ENCODE measurements around the gene G6PC2. TPM values are rescaled to one million over a fixed set of nuclear protein-coding genes. Genes with fewer than 3 reads are reported as not detected.

Gene G6PC2
- total and polyA plus RNA-seq, 8 donors: 0.55 TPM; not detected in 7

DNA sequence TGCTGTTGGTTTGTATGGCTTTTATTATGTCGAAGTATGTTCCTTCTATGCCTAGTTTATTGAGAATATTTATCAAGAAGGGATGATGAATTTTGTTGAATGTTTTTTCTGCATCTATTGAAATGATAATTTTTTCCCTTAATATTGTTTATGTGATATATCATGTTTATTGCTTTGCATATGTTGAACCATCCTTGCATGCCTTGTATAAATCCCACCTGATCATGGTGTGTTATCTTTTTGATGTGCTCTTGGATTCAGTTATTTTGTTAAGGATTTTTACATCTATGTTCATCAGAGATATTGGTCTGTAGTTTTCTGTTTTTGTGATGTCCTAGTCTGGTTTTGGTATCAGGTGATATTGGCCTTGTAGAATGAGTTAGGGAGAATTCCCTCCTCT lies 50.8 kb downstream of the G6PC2 start:
- 86 to 91% (median 91%) methylated on average over 1 of the region's 1 CpG for WGBS, 5 donors
- no peak for DNase-seq
- Histone ChIP-seq H3K4me3 (no peak overlapping the region), H3K9me3 (peaks cover 0 to 11% (median 0%) of the 10 kb centered on the region in 4 donors), H3K27ac (no peak overlapping the region), H3K36me3 (no peaks in the 10 kb centered on the region), H3K4me1 (no peaks in the 10 kb centered on the region), H3K27me3 (no peaks in the 10 kb centered on the region)
- intact Hi-C loops (cut with DNase I; ENCODE audit: low total_unique reads): loop anchor here (10.0 kb wide), 1 partner anchor 183 kb away; no protein-coding TSS in a partner anchor
- TF ChIP-seq POLR2AphosphoS5 (IDR thresholded peaks at IDR 0.05) (no peak), EP300 (IDR thresholded peaks at IDR 0.05) (no peak), POLR2A (IDR thresholded peaks at IDR 0.05) (no peak), CTCF (IDR thresholded peaks at IDR 0.05) (no peak)

- no peak for TF ChIP-seq CTCF (IDR thresholded peaks at IDR 0.05)
- no peak for TF ChIP-seq POLR2AphosphoS5 (IDR thresholded peaks at IDR 0.05)
- TF ChIP-seq POLR2A (IDR thresholded peaks at IDR 0.05): no peak
- no peak for TF ChIP-seq EP300 (IDR thresholded peaks at IDR 0.05)
- no peak overlapping the region for H3K4me3 ChIP-seq
- DNase-seq: no peak
- peaks cover 0 to 11% (median 0%) of the 10 kb centered on the region in 4 donors for H3K9me3 ChIP-seq
- 74 to 91% (median 88%) methylated on average over 1 of the region's 1 CpG for WGBS, 5 donors
- no peaks in the 10 kb centered on the region for H3K4me1 ChIP-seq
- intact Hi-C loops (cut with DNase I; ENCODE audit: low total_unique reads): loop anchor here (10.0 kb wide), 1 partner anchor 182 kb away; no protein-coding TSS in a partner anchor
- H3K36me3 ChIP-seq: no peaks in the 10 kb centered on the region
- no peaks in the 10 kb centered on the region for H3K27me3 ChIP-seq
- no peak overlapping the region for H3K27ac ChIP-seq
Measured at GRCh38 chr2:168952424-168952823, 51.3 kb downstream of the G6PC2 start.

- intact Hi-C loops (cut with DNase I; ENCODE audit: low total_unique reads): loop anchor here (10.0 kb wide), 1 partner anchor 181 kb away; no protein-coding TSS in a partner anchor
Measured at GRCh38 chr2:168954256-168954655, 53.2 kb downstream of the G6PC2 start.

GRCh38 chr2:168955321-168955720 lies 54.2 kb downstream of the G6PC2 start:
- H3K4me3 ChIP-seq: no peak overlapping the region
- no peaks in the 10 kb centered on the region for H3K36me3 ChIP-seq
- WGBS, 5 donors: 80 to 94% (median 91%) methylated on average over 4 of the region's 4 CpGs
- no peak overlapping the region for H3K27ac ChIP-seq
- TF ChIP-seq EP300 (IDR thresholded peaks at IDR 0.05) (no peak), CTCF (IDR thresholded peaks at IDR 0.05) (no peak), POLR2AphosphoS5 (IDR thresholded peaks at IDR 0.05) (no peak), POLR2A (IDR thresholded peaks at IDR 0.05) (no peak)
- intact Hi-C loops (cut with DNase I; ENCODE audit: low total_unique reads): loop anchor here (10.0 kb wide), 1 partner anchor 179 kb away; no protein-coding TSS in a partner anchor
- DNase-seq: no peak
- H3K9me3 ChIP-seq: peaks cover 0 to 7% (median 0%) of the 10 kb centered on the region in 4 donors
- no peaks in the 10 kb centered on the region for H3K4me1 ChIP-seq
- no peaks in the 10 kb centered on the region for H3K27me3 ChIP-seq

More at GRCh38 chr2:168954256-168954655, 53.2 kb downstream of the G6PC2 start:
- H3K9me3 ChIP-seq: peaks cover 0 to 9% (median 0%) of the 10 kb centered on the region in 4 donors
- no peaks in the 10 kb centered on the region for H3K4me1 ChIP-seq
- no peak for DNase-seq
- no peak overlapping the region for H3K4me3 ChIP-seq
- no peaks in the 10 kb centered on the region for H3K36me3 ChIP-seq
- no peak overlapping the region for H3K27ac ChIP-seq
- TF ChIP-seq POLR2AphosphoS5 (IDR thresholded peaks at IDR 0.05): no peak
- no peaks in the 10 kb centered on the region for H3K27me3 ChIP-seq

DNA sequence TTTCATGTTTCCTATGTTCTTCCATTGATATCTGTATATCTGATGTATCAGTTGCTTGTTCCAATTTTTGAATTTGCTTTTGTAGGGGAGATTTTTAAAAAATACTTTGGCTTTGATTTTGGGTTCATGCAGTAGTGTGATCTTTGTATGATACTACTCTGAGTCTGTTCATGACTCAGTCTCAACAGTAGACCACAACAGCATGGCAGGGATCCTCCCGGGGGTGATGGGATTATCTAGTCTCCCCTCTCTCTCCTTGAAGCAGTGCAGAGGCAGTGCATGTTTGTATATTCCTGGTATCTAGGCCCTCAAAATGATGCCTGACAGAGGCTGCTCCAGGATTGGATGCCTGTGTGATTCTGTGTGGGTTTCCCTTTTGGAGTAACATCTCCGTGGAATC lies 55.3 kb downstream of the G6PC2 start:
- intact Hi-C loops (cut with DNase I; ENCODE audit: low total_unique reads): loop anchor here (10.0 kb wide), 1 partner anchor 178 kb away; no protein-coding TSS in a partner anchor
- WGBS, 5 donors: 86 to 100% (median 91%) methylated on average over 2 of the region's 2 CpGs
- TF ChIP-seq POLR2AphosphoS5 (IDR thresholded peaks at IDR 0.05) (no peak), POLR2A (IDR thresholded peaks at IDR 0.05) (no peak), CTCF (IDR thresholded peaks at IDR 0.05) (no peak), EP300 (IDR thresholded peaks at IDR 0.05) (no peak)

More for the DNA sequence above, 55.3 kb downstream of the G6PC2 start:
- Histone ChIP-seq H3K27me3 (no peaks in the 10 kb centered on the region), H3K9me3 (peaks cover 0 to 7% (median 0%) of the 10 kb centered on the region in 4 donors), H3K4me3 (no peak overlapping the region), H3K36me3 (no peaks in the 10 kb centered on the region), H3K27ac (no peak overlapping the region), H3K4me1 (no peaks in the 10 kb centered on the region)
- DNase-seq: no peak

Data from stomach (tissue), 9 donors.